Measurements from ENCODE around the gene DDAH2.

The DDAH2 gene

GRCh38 chr6:31690231-31691077 is 38.6 kb downstream of the DDAH2 start (continued):
- TF ChIP-seq ZFHX2 (tag by site-specific recombination; conservative IDR thresholded peaks at IDR 0.05) (peak; percentile 90), ZBTB8A (tag by site-specific recombination; IDR thresholded peaks at IDR 0.05) (no peak), HIC1 (tag by site-specific recombination; IDR thresholded peaks at IDR 0.05) (no peak), ZNF776 (tag by site-specific recombination; IDR thresholded peaks at IDR 0.05; ENCODE audit: borderline replicate concordance) (no peak), SCRT2 (tag by site-specific recombination; IDR thresholded peaks at IDR 0.05) (no peak), KLF1 (tag by site-specific recombination; IDR thresholded peaks at IDR 0.05) (peak; percentile 93), ZIC2 (tag by site-specific recombination; IDR thresholded peaks at IDR 0.05) (no peak)

GRCh38 chr6:31689249-31690110 is 39.6 kb downstream of the DDAH2 start:
- TF ChIP-seq KLF1 (tag by site-specific recombination; IDR thresholded peaks at IDR 0.05) (peak; percentile 77), ZNF645 (tag by site-specific recombination; IDR thresholded peaks at IDR 0.05) (no peak), ZNF404 (tag by site-specific recombination; IDR thresholded peaks at IDR 0.05) (no peak), ZNF121 (tag by site-specific recombination; IDR thresholded peaks at IDR 0.05) (no peak), ZNF654 (tag by site-specific recombination; IDR thresholded peaks at IDR 0.05; ENCODE audit: low read depth) (peak; percentile 6; the same call in 1 of the 2 replicates), ZBTB26 (tag by site-specific recombination; optimal IDR thresholded peaks at IDR 0.05) (no peak), ZFP3 (tag by site-specific recombination; IDR thresholded peaks at IDR 0.05; ENCODE audit: low read depth) (no peak), ZNF280D (tag by site-specific recombination; IDR thresholded peaks at IDR 0.05) (no peak)
- peaks cover 0 to 74% of the 10 kb centered on the region in 2 experiments; a peak in 2 of 3 replicates for H3K36me3 ChIP-seq (ENCODE audit: control insufficient read depth in 2 of 2, insufficient read depth in 1 of 2, low read length in 2 of 2)
- CTCF ChIA-PET = interaction anchor here (0.6 to 4.6 kb wide), 17 partner anchors 9 to 209 kb away, joined by 3 to 24 read pairs (median 4); partner anchors contain the start of genes C6orf47, DDAH2, LY6G5B and LY6G5C

More at GRCh38 chr6:31689249-31690110, 39.6 kb downstream of the DDAH2 start:
- POLR2A ChIA-PET = interaction anchor here (0.6 to 1.4 kb wide), 6 partner anchors 9 to 173 kb away, joined by 3 to 4 read pairs (median 4); partner anchors contain the start of genes CSNK2B, HSPA1A, HSPA1B and HSPA1L
- Histone ChIP-seq H3K27ac (ENCODE audit: extremely low read depth, low read depth, low read length) (no peak overlapping the region), H3K9me3 (ENCODE audit: control insufficient read depth, insufficient read depth, low read depth, low read length) (no peaks in the 10 kb centered on the region), H3K4me1 (ENCODE audit: control insufficient read depth, insufficient read depth, low read length) (no peaks in the 10 kb centered on the region), H3K4me3 (ENCODE audit: low read depth, low read length) (no peak overlapping the region)

Measured in HEK293 (cell line).